ENCODE results near the gene ADAM17. TPM values are rescaled to one million over a fixed set of nuclear protein-coding genes. Genes with fewer than 3 reads are reported as not detected.

The ADAM17 gene
- total and polyA plus RNA-seq, 2 of the 13 experiments (the other 11 are each of a cell fraction or from before 2014, with no cell fraction given), result 6.5 to 33.4 TPM

- peak; percentile 97 for TF ChIP-seq SKI (IDR thresholded peaks at IDR 0.05; ENCODE audit: partially characterized antibody)
- peak; percentile 52 for TF ChIP-seq HNRNPK (IDR thresholded peaks at IDR 0.05; ENCODE audit: low read depth, low read length, poor library complexity, severe bottlenecking)
- no peak for TF ChIP-seq ZNF792 (CRISPR knock-in tag; IDR thresholded peaks at IDR 0.05)
- no peak for TF ChIP-seq ZKSCAN1 (IDR thresholded peaks at IDR 0.05; ENCODE audit: low read length)
- TF ChIP-seq KLF16 (CRISPR knock-in tag; IDR thresholded peaks at IDR 0.05), result peak in 1 of 2 experiments; percentile 94; a peak in 2 of 4 replicates
- TF ChIP-seq SNAPC5 (CRISPR knock-in tag; IDR thresholded peaks at IDR 0.05; ENCODE audit: borderline replicate concordance), result peak; percentile 83; the same call in 1 of the 2 replicates
- peak; percentile 17; the same call in 1 of the 2 replicates for TF ChIP-seq BRCA1 (CRISPR knock-in tag; IDR thresholded peaks at IDR 0.05)
- no peak for TF ChIP-seq PBX2 (CRISPR knock-in tag; IDR thresholded peaks at IDR 0.05)
- no peak; the same call in 1 of the 2 replicates for TF ChIP-seq KIAA2018 (CRISPR knock-in tag; IDR thresholded peaks at IDR 0.05; ENCODE audit: borderline replicate concordance)
- peak; percentile 90 for TF ChIP-seq ZNF766 (CRISPR knock-in tag; IDR thresholded peaks at IDR 0.05; ENCODE audit: borderline replicate concordance)
- TF ChIP-seq ARNT2 (CRISPR knock-in tag; IDR thresholded peaks at IDR 0.05; ENCODE audit: low read depth), result peak; percentile 77; the same call in 1 of the 2 replicates
- no peak for TF ChIP-seq NR1H2 (CRISPR knock-in tag; IDR thresholded peaks at IDR 0.05; ENCODE audit: borderline replicate concordance, low read depth)
- TF ChIP-seq ZNF343 (CRISPR knock-in tag; IDR thresholded peaks at IDR 0.05), result peak; percentile 91
- peak; percentile 70 for TF ChIP-seq RAD21 (CRISPR knock-in tag; IDR thresholded peaks at IDR 0.05)
- no peak; the same call in none of the 2 replicates for TF ChIP-seq IRF2 (CRISPR knock-in tag; IDR thresholded peaks at IDR 0.05)
- peak; percentile 89 for TF ChIP-seq GMEB2 (CRISPR knock-in tag; IDR thresholded peaks at IDR 0.05; ENCODE audit: low read depth)
- peak; percentile 97 for TF ChIP-seq TSC22D2 (CRISPR knock-in tag; IDR thresholded peaks at IDR 0.05; ENCODE audit: borderline replicate concordance)
- TF ChIP-seq ZFP36L2 (CRISPR knock-in tag; IDR thresholded peaks at IDR 0.05), result no peak
Observed at GRCh38 chr2:9555297-9556120, at the start of gene ADAM17 (continued).
